EH (cell line): ENCODE results near the gene HERC2.
A peak's percentile ranks its signal among the peaks of the same experiment; 100 is the strongest.
"Not testable (repeated sequence)": the region's sequence is repeated elsewhere in the genome, so short reads cannot be mapped to it uniquely, and the experiment has no call there.

ENCODE experiments used
- DNase-seq: peaks from one replicate; pipeline ENCODE4 v3.0.0-alpha.2; 2015; ENCODE audit warnings: low read depth

Gene HERC2

GRCh38 chr15:28227303-28227702 lies 94.7 kb downstream of the HERC2 start:
- peak; percentile 40 for DNase-seq

GRCh38 chr15:28222612-28223011 lies 99.4 kb downstream of the HERC2 start:
- DNase-seq: not testable (repeated sequence)

- not testable (repeated sequence) for DNase-seq
Observed at GRCh38 chr15:28221696-28222095, 100.3 kb downstream of the HERC2 start.

GRCh38 chr15:28219116-28219515 lies 102.9 kb downstream of the HERC2 start:
- no peak for DNase-seq

GRCh38 chr15:28216946-28217546 lies 104.9 kb downstream of the HERC2 start:
- not testable (repeated sequence) for DNase-seq

- DNase-seq: not testable (repeated sequence)
Observed at GRCh38 chr15:28215521-28215920, 106.5 kb downstream of the HERC2 start.

- DNase-seq: not testable (repeated sequence)
Observed at GRCh38 chr15:28214006-28214790, 107.8 kb downstream of the HERC2 start.

- DNase-seq: not testable (repeated sequence)
Observed at GRCh38 chr15:28213393-28213792, 108.6 kb downstream of the HERC2 start.

GRCh38 chr15:28208583-28208982 lies 113.4 kb downstream of the HERC2 start:
- DNase-seq: no peak

- not testable (repeated sequence) for DNase-seq
Observed at GRCh38 chr15:28205640-28206039, 116.3 kb downstream of the HERC2 start.

GRCh38 chr15:28203055-28203828 lies 118.7 kb downstream of the HERC2 start:
- DNase-seq: not testable (repeated sequence)

- not testable (repeated sequence) for DNase-seq
Observed at GRCh38 chr15:28202124-28202523, 119.9 kb downstream of the HERC2 start.

- DNase-seq: not testable (repeated sequence)
Observed at GRCh38 chr15:28198215-28198614, 123.8 kb downstream of the HERC2 start.

- not testable (repeated sequence) for DNase-seq
Observed at GRCh38 chr15:28197694-28198093, 124.3 kb downstream of the HERC2 start.

GRCh38 chr15:28196581-28196980 lies 125.4 kb downstream of the HERC2 start:
- DNase-seq: not testable (repeated sequence)

GRCh38 chr15:28192772-28193171 lies 129.2 kb downstream of the HERC2 start:
- DNase-seq: no peak

GRCh38 chr15:28191832-28192231 lies 130.1 kb downstream of the HERC2 start:
- DNase-seq: peak; percentile 43

- DNase-seq: no peak
Observed at GRCh38 chr15:28190391-28191174, 131.4 kb downstream of the HERC2 start.

- DNase-seq: no peak
Observed at GRCh38 chr15:28185148-28185895, 136.7 kb downstream of the HERC2 start.

GRCh38 chr15:28184166-28184565 lies 137.8 kb downstream of the HERC2 start:
- DNase-seq: peak; percentile 46

GRCh38 chr15:28182731-28183130 lies 139.2 kb downstream of the HERC2 start:
- no peak for DNase-seq
